Ascending aorta (tissue), 2 donors: Measurements from ENCODE around the gene MARK3. TPM values are rescaled to one million over a fixed set of nuclear protein-coding genes. Genes with fewer than 3 reads are reported as not detected.

ENCODE experiments used
- DNase-seq, 2 donors: peaks; one replicate each; pipeline ENCODE4 v3.0.0-alpha.2; 2019; ENCODE audit warnings: low spot score in 2 of 2
- H3K27ac ChIP-seq, 2 donors: fragments of 200-600 bp; sonication (generic); one replicate each; pipeline ENCODE4 v1.5.1; 2016 to 2017; ENCODE audit warnings: mild to moderate bottlenecking in 1 of 2
- H3K27me3 ChIP-seq: fragments of 200-600 bp; sonication (generic); one replicate; pipeline ENCODE4 v1.5.1; 2017
- H3K36me3 ChIP-seq, 2 donors: fragments of 200-600 bp; sonication (generic); one replicate each; pipeline ENCODE4 v1.5.1; 2016
- H3K4me1 ChIP-seq, 2 donors: fragments of 200-600 bp; sonication (generic); one replicate each; pipeline ENCODE4 v1.5.1; 2016 to 2017; ENCODE audit warnings: mild to moderate bottlenecking in 1 of 2
- H3K4me3 ChIP-seq, 2 donors: fragments of 200-600 bp; sonication (generic); one replicate each; pipeline ENCODE4 v1.5.1; 2016 to 2017; ENCODE audit warnings: mild to moderate bottlenecking in 1 of 2
- H3K9me3 ChIP-seq, 2 donors: fragments of 200-600 bp; sonication (generic); one replicate each; pipeline ENCODE4 v1.5.1; 2016
- CTCF ChIP-seq, 3 experiments: fragments of 200-600 bp in 2 of 3; fragments of 450-650 bp in 1 of 3; sonication (generic) in 2 of 3; IDR thresholded peaks; one replicate each; pipeline ENCODE4 v1.5.1; 2016 to 2019; ENCODE audit warnings: antibody characterized with exemption in 3 of 3, mild to moderate bottlenecking in 1 of 3, moderate library complexity in 1 of 3
- intact Hi-C: fragments of 100-400 bp; cut with DNase I; formaldehyde crosslinking; loops from one replicate; pipeline ENCODE4 v1.15.1; 2023
- total RNA-seq: library from RNA; depleted of rRNA; stranded (reverse); fragments of >200 nt; gene quantifications from one replicate; pipeline ENCODE4 v1.1.0, GENCODE V29; 2016

The MARK3 gene
- total RNA-seq, 1 donor from 2014 or later = 78.1 TPM

GRCh38 chr14:103519837-103520212 is 134.6 kb downstream of the MARK3 start:
- peak in 1 of 2 donors; percentile 70 for DNase-seq

DNA sequence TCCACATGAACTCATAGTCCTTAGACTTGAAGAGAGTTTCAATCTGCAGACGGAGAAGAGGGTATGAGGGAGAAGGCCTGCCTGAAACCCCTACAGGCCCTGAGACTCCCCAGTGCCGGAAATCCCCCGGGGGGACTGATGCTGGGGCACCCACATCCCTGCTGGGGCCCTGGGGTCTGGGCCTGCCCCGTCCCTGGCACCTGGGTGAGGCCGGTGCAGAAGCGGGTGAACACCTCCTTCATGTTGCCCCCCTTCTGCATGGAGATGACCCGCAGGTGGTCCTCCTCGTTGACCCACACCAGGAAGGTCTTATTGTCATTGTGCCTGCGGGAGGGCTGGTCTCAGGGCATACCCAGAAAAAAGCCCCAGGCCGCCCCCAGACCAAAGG is 135.0 kb downstream of the MARK3 start:
- intact Hi-C loops = no loop called here
- H3K27me3 ChIP-seq = no peaks in the 10 kb centered on the region
- DNase-seq = no peak
- no peak for TF ChIP-seq CTCF (IDR thresholded peaks at IDR 0.05)
- peaks cover 25 to 32% of the 10 kb centered on the region in 2 donors for H3K4me1 ChIP-seq
- no peaks in the 10 kb centered on the region for H3K36me3 ChIP-seq
- H3K4me3 ChIP-seq = peak overlapping the region; percentile 73 to 75
- peak overlapping the region; percentile 79 to 82 for H3K27ac ChIP-seq
- no peaks in the 10 kb centered on the region for H3K9me3 ChIP-seq

More at GRCh38 chr14:103519837-103520212, 134.6 kb downstream of the MARK3 start:
- intact Hi-C loops = loop anchor here (5.0 kb wide), 1 partner anchor 107 kb away; the partner anchor contains the start of gene KLC1
- no peaks in the 10 kb centered on the region for H3K9me3 ChIP-seq
- no peaks in the 10 kb centered on the region for H3K36me3 ChIP-seq
- no peak for TF ChIP-seq CTCF (IDR thresholded peaks at IDR 0.05)
- no peaks in the 10 kb centered on the region for H3K27me3 ChIP-seq
- H3K4me3 ChIP-seq = no peak overlapping the region
- H3K4me1 ChIP-seq = peaks cover 25 to 34% of the 10 kb centered on the region in 2 donors
- H3K27ac ChIP-seq = peak overlapping the region; percentile 79 to 82

- Histone ChIP-seq H3K36me3 (no peaks in the 10 kb centered on the region), H3K4me3 (peak overlapping the region; percentile 73 to 75), H3K4me1 (peaks cover 25 to 32% of the 10 kb centered on the region in 2 donors), H3K9me3 (no peaks in the 10 kb centered on the region), H3K27me3 (no peaks in the 10 kb centered on the region), H3K27ac (peak overlapping the region; percentile 79 to 82)
- peak; percentile 51 to 70 (median 57) for TF ChIP-seq CTCF (IDR thresholded peaks at IDR 0.05)
- DNase-seq = peak in 1 of 2 donors; percentile 89
- intact Hi-C loops = loop anchor here (1.0 kb wide), 1 partner anchor 19 kb away; no protein-coding TSS in a partner anchor
Observed at GRCh38 chr14:103520657-103521437, 135.6 kb downstream of the MARK3 start.

GRCh38 chr14:103521438-103521950 is 136.3 kb downstream of the MARK3 start:
- Histone ChIP-seq H3K4me3 (peak overlapping the region; percentile 73 to 75), H3K4me1 (peaks cover 25 to 32% of the 10 kb centered on the region in 2 donors), H3K27me3 (no peaks in the 10 kb centered on the region), H3K9me3 (no peaks in the 10 kb centered on the region), H3K36me3 (no peaks in the 10 kb centered on the region), H3K27ac (peak overlapping the region; percentile 79 to 82)
- DNase-seq = peak in 1 of 2 donors; percentile 82
- intact Hi-C loops = loop anchor here (1.0 kb wide), 1 partner anchor 19 kb away; no protein-coding TSS in a partner anchor
- TF ChIP-seq CTCF (IDR thresholded peaks at IDR 0.05) = no peak

GRCh38 chr14:103521951-103522563 is 136.8 kb downstream of the MARK3 start:
- peak overlapping the region; percentile 73 to 75 for H3K4me3 ChIP-seq
- peak in 1 of 2 donors; percentile 74 for DNase-seq
- no peaks in the 10 kb centered on the region for H3K36me3 ChIP-seq
- H3K27ac ChIP-seq = peak overlapping the region; percentile 79 to 82
- no peaks in the 10 kb centered on the region for H3K9me3 ChIP-seq
- TF ChIP-seq CTCF (IDR thresholded peaks at IDR 0.05) = no peak
- intact Hi-C loops = loop anchor here (1.0 kb wide), 1 partner anchor 18 kb away; no protein-coding TSS in a partner anchor
- H3K27me3 ChIP-seq = no peaks in the 10 kb centered on the region
- H3K4me1 ChIP-seq = peaks cover 25 to 32% of the 10 kb centered on the region in 2 donors
